ENCODE data around the gene SNORC. TPM values are rescaled to one million over a fixed set of nuclear protein-coding genes. Genes with fewer than 3 reads are reported as not detected.
"Not testable (repeated sequence)": the region's sequence is repeated elsewhere in the genome, so short reads cannot be mapped to it uniquely, and the experiment has no call there.

Gene SNORC
- total RNA-seq, 1 experiment from 2014 or later, result 1.6 TPM

- not testable (repeated sequence) for H3K36me3 ChIP-seq (replicated peaks; ENCODE audit: control insufficient read depth, insufficient read depth, low read length); DNase-seq; H3K4me3 ChIP-seq (ENCODE audit: insufficient read depth, low read depth, low read length); H3K27me3 ChIP-seq (ENCODE audit: control insufficient read depth, insufficient read depth, low read length)
Measured at GRCh38 chr2:232907718-232908085, 37.6 kb downstream of the SNORC start.

DNA sequence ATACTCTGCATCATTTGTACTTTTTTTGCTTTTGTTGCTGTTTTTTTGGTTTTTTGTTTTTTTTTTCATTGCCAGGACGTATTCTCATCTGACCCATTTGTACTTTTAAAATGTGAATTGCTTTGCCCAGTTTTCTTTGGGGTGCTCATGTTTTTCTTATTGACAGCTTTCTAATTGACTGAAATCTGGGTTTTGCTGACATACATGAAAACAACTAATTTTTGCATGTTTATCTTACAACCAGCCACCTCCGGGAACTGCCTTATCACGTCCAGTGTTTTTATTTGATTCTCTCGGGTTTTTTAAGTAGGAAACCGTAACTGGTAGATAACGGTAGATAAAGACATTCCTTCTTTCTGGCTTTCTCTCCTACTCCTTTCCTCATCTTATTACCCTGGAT, 38.6 kb downstream of the SNORC start:
- Histone ChIP-seq H3K4me3 (ENCODE audit: insufficient read depth, low read depth, low read length) (no peak overlapping the region), H3K27me3 (ENCODE audit: control insufficient read depth, insufficient read depth, low read length) (no peaks in the 10 kb centered on the region), H3K36me3 (replicated peaks; ENCODE audit: control insufficient read depth, insufficient read depth, low read length) (no peaks in the 10 kb centered on the region)
- DNase-seq, result no peak

- Histone ChIP-seq H3K36me3 (replicated peaks; ENCODE audit: control insufficient read depth, insufficient read depth, low read length) (no peaks in the 10 kb centered on the region), H3K4me3 (ENCODE audit: insufficient read depth, low read depth, low read length) (no peak overlapping the region), H3K27me3 (ENCODE audit: control insufficient read depth, insufficient read depth, low read length) (no peaks in the 10 kb centered on the region)
- no peak for DNase-seq
Measured at GRCh38 chr2:232910376-232910775, 40.3 kb downstream of the SNORC start.

DNA sequence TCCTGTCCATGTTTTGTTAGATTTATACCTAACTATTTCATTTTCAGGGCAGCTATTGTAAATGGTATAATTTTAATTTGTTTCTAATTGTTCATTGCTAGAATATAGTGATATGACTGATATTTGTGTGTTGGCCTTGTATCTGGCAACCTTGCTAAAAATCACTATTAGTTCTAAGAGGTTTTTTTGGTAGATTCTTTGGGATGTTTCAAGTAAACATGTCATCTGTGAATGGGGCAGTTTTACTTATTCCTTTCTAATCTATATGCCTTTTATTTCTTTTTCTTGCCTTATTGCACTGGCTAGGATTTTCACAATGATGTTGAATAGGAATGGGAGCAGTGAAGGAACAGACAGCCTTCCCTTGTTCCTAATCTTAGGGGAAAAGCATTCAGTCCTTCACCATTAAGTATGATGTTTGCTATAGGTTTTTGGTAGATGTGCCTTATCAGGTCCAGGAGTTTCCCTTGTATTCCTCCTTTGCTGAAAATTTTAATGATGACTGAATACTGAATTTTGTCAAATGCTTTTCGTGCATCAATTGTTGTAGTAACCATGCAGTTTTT, 41.7 kb downstream of the SNORC start:
- no peak for DNase-seq
- Histone ChIP-seq H3K27me3 (ENCODE audit: control insufficient read depth, insufficient read depth, low read length) (no peaks in the 10 kb centered on the region), H3K4me3 (ENCODE audit: insufficient read depth, low read depth, low read length) (no peak overlapping the region), H3K36me3 (replicated peaks; ENCODE audit: control insufficient read depth, insufficient read depth, low read length) (no peaks in the 10 kb centered on the region)

GRCh38 chr2:232913903-232914302, 43.8 kb downstream of the SNORC start:
- H3K4me3 ChIP-seq (ENCODE audit: insufficient read depth, low read depth, low read length), result no peak overlapping the region
- no peaks in the 10 kb centered on the region for H3K36me3 ChIP-seq (replicated peaks; ENCODE audit: control insufficient read depth, insufficient read depth, low read length)
- no peaks in the 10 kb centered on the region for H3K27me3 ChIP-seq (ENCODE audit: control insufficient read depth, insufficient read depth, low read length)
- no peak for DNase-seq

DNA sequence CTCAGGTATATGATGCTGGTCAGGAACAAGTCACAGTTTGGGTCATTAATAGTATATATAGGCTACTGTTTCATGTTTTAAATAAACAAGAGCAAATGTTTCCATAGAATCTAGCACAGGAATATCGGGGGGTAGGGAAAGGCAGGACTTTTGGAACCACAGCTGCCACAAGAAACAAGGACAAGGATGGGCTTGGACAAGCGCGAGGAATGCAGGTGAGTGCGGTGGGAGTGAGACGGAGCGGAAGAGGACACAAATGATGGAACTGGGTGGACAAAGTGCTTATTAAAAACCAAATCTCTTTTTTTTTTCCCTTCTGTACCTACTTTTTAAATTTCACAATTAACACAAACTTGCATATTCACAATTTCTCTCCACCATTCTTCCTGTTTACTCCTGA, 49.1 kb downstream of the SNORC start:
- Histone ChIP-seq H3K4me3 (ENCODE audit: insufficient read depth, low read depth, low read length) (no peak overlapping the region), H3K27me3 (ENCODE audit: control insufficient read depth, insufficient read depth, low read length) (no peaks in the 10 kb centered on the region), H3K36me3 (replicated peaks; ENCODE audit: control insufficient read depth, insufficient read depth, low read length) (no peaks in the 10 kb centered on the region)
- no peak for DNase-seq

DNA sequence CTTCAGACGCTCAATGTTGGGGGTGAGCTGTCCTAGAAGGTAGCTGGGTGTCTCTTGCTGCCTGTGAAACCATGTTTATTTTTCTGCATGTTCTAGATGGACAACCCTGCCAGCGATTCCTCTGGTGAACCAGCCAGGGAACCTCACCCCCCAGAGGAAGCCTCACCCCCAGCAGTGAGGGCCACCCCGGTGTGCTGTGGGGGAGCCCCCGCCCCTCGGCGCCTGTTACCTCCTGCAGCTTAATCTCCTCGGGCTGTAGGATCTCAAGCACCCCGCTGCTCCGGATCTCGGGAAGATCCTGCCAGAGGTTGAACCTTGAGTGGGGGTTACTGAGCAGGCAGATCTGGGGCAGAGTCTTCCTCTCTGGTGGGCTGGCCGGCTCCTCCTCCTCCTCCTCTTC, 50.0 kb downstream of the SNORC start:
- H3K27me3 ChIP-seq (ENCODE audit: control insufficient read depth, insufficient read depth, low read length), result 0 out of 2 replicates have a peak, but pooled peaks cover 3% of the 10 kb centered on the region

DNA sequence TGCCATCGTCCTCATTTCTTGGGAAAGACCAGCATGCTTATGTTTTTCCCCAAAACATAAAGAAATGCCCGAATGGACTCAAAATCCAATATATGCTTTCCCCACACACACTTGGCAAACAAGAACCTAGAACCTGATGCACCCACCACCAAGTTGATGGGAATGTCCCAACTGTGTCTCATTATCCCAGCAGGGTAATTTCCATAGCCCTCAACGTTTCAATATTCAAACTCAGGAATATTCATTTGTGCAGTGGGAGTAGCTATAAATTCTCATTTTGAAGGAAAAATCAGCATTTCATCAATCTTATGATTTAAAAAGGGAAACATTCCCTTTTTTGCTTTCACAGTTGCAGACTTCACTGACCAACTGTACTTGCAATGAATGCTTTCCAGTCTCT, 50.7 kb downstream of the SNORC start:
- Histone ChIP-seq H3K4me3 (ENCODE audit: insufficient read depth, low read depth, low read length) (no peak overlapping the region), H3K27me3 (ENCODE audit: control insufficient read depth, insufficient read depth, low read length) (peaks cover 10% of the 10 kb centered on the region), H3K36me3 (replicated peaks; ENCODE audit: control insufficient read depth, insufficient read depth, low read length) (no peaks in the 10 kb centered on the region)
- no peak for DNase-seq

More for the DNA sequence above, 50.0 kb downstream of the SNORC start:
- DNase-seq, result no peak
- no peaks in the 10 kb centered on the region for H3K36me3 ChIP-seq (replicated peaks; ENCODE audit: control insufficient read depth, insufficient read depth, low read length)
- no peak overlapping the region for H3K4me3 ChIP-seq (ENCODE audit: insufficient read depth, low read depth, low read length)

DNA sequence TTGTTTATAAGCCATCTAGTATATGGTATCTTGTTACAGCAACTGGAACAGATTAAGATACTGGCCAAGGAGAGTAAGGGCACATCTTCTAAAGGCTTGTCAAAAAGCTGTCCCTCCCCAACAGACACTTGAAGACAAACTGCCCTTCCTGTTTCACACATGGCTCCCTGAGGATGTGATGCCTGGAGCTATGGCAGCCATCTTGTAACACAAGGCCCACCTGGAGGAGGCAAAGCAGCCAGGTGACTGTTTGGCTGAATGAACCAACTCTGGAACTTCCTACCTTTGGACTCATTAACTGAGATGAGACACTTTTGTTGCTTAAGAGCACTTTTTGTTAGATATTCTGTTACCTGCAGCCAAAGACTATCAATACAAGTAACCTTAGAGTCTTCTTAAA, 54.4 kb downstream of the SNORC start:
- H3K27me3 ChIP-seq (ENCODE audit: control insufficient read depth, insufficient read depth, low read length), result peaks cover 43% of the 10 kb centered on the region
- H3K4me3 ChIP-seq (ENCODE audit: insufficient read depth, low read depth, low read length), result no peak overlapping the region
- no peak for DNase-seq
- H3K36me3 ChIP-seq (replicated peaks; ENCODE audit: control insufficient read depth, insufficient read depth, low read length), result no peaks in the 10 kb centered on the region

GRCh38 chr2:232925153-232925820, 55.2 kb downstream of the SNORC start:
- H3K27me3 ChIP-seq (ENCODE audit: control insufficient read depth, insufficient read depth, low read length), result peaks cover 49% of the 10 kb centered on the region
- no peaks in the 10 kb centered on the region for H3K36me3 ChIP-seq (replicated peaks; ENCODE audit: control insufficient read depth, insufficient read depth, low read length)
- peak; percentile 74 for DNase-seq
- no peak overlapping the region for H3K4me3 ChIP-seq (ENCODE audit: insufficient read depth, low read depth, low read length)

DNA sequence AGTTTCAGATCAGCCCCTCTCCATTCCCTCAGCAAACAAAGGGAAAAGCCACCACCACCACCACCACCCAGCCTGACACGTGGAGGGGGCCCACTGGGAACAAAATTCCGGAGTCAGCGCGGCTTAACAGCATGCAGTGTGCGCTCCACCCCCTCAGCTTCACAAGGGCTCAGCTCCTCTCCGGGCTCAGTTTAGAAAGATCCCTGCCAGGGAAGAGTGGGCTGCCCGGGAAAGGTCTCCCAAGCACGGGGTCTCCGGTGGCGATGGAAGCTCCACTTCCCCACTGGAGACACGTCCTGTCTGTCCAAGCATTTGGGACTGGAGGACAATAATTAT, 55.7 kb downstream of the SNORC start:
- Histone ChIP-seq H3K27me3 (ENCODE audit: control insufficient read depth, insufficient read depth, low read length) (peaks cover 49% of the 10 kb centered on the region), H3K4me3 (ENCODE audit: insufficient read depth, low read depth, low read length) (no peak overlapping the region), H3K36me3 (replicated peaks; ENCODE audit: control insufficient read depth, insufficient read depth, low read length) (no peaks in the 10 kb centered on the region)
- DNase-seq, result peak; percentile 60

DNA sequence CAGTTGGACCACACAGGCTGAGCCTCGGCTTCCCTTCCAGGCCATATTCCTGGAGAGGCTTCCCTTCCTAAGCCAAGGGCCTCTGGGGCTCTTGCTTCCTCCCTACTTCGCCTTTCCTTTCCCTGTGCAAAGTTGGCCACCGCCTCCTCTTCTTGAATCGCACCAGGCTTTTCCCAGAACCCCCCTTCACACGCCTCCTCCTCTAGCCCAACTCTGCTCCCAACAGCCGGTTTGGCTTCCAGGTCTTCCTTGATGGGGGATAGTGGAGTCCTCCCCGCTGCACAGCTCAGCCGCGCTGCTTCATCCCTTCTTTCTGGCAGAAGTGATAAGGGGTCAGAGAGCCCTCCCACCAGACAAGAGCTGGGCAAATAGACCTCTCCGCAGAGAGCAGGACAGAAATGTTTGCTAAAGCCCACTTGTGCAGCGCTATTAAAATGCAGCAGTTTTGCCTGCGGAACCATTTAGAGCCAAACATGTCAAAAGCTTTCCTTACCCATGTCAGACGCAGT, 56.4 kb downstream of the SNORC start:
- Histone ChIP-seq H3K27me3 (ENCODE audit: control insufficient read depth, insufficient read depth, low read length) (peaks cover 53% of the 10 kb centered on the region), H3K4me3 (ENCODE audit: insufficient read depth, low read depth, low read length) (peak overlapping the region; percentile 5; the same call in 1 of the 2 replicates), H3K36me3 (replicated peaks; ENCODE audit: control insufficient read depth, insufficient read depth, low read length) (no peaks in the 10 kb centered on the region)
- DNase-seq, result peak; percentile 78

GRCh38 chr2:232927032-232927792, 57.1 kb downstream of the SNORC start:
- Histone ChIP-seq H3K4me3 (ENCODE audit: insufficient read depth, low read depth, low read length) (peak overlapping the region; percentile 32), H3K27me3 (ENCODE audit: control insufficient read depth, insufficient read depth, low read length) (peaks cover 55% of the 10 kb centered on the region), H3K36me3 (replicated peaks; ENCODE audit: control insufficient read depth, insufficient read depth, low read length) (no peaks in the 10 kb centered on the region)
- DNase-seq, result peak; percentile 74

GRCh38 chr2:232927793-232928550, 57.9 kb downstream of the SNORC start:
- peak; percentile 94 for DNase-seq
- Histone ChIP-seq H3K4me3 (ENCODE audit: insufficient read depth, low read depth, low read length) (peak overlapping the region; percentile 56), H3K36me3 (replicated peaks; ENCODE audit: control insufficient read depth, insufficient read depth, low read length) (no peaks in the 10 kb centered on the region), H3K27me3 (ENCODE audit: control insufficient read depth, insufficient read depth, low read length) (peaks cover 55% of the 10 kb centered on the region)
